GM23248 (cell line): ENCODE results near the gene SETBP1.

ENCODE experiments used
- EZH2 ChIP-seq: fragments of 200-600 bp; sonication (generic); IDR thresholded peaks from 2 replicates; pipeline ENCODE4 v1.6.1; 2018; ENCODE audit warnings: antibody characterized with exemption, mild to moderate bottlenecking; ENCODE audit not compliant: insufficient read depth, poor library complexity, severe bottlenecking
- EZH2phosphoT487 ChIP-seq: fragments of 200-600 bp; sonication (generic); IDR thresholded peaks from 2 replicates; pipeline ENCODE4 v1.6.1; 2018; ENCODE audit warnings: antibody characterized with exemption, moderate library complexity, mild to moderate bottlenecking, low read depth; ENCODE audit not compliant: insufficient read depth

DNA sequence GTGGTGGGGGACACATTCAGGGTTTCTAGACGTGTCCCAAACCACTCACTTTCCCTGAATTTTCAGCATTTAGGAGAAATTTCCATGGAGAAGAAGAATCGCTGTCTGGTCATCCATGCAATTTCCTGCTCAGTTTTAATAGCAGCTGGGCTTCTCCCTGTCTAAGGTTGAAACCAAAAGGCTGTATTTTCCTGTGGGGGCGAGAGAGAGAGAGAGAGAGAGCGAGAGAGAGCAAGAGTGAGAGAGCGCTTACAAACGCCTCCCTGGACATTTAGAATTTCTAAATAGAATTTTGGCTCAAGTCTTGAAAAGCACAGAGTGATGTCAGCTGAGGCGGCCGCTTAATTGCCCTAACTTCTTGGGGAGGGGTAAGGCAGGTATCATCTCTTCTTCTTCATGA is 110.8 kb downstream of the SETBP1 start:
- no peak for TF ChIP-seq EZH2phosphoT487
- TF ChIP-seq EZH2: no peak
